ENCODE data around the gene BIK.

Gene BIK

DNA sequence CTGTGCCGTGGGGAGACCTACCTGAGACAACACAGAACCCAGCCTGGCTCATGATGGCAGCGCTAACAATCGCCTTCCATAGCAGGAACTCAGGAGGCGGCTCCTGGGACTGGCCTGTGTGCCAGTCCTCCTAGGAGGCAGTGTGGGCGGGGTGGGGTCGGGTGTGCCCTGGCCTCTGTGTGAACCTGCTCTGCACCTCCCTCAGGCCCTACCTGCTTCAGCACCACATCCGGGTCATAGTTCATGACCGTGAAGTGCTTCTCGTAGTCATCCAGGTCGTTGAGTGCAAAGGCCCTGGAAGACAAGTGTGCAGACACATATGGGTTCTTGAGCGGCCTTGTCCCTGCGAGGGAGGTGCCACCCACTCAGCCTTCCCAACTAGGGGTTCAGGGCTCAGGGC is 61.1 kb downstream of the BIK start:
- TF ChIP-seq, protein P1, sequence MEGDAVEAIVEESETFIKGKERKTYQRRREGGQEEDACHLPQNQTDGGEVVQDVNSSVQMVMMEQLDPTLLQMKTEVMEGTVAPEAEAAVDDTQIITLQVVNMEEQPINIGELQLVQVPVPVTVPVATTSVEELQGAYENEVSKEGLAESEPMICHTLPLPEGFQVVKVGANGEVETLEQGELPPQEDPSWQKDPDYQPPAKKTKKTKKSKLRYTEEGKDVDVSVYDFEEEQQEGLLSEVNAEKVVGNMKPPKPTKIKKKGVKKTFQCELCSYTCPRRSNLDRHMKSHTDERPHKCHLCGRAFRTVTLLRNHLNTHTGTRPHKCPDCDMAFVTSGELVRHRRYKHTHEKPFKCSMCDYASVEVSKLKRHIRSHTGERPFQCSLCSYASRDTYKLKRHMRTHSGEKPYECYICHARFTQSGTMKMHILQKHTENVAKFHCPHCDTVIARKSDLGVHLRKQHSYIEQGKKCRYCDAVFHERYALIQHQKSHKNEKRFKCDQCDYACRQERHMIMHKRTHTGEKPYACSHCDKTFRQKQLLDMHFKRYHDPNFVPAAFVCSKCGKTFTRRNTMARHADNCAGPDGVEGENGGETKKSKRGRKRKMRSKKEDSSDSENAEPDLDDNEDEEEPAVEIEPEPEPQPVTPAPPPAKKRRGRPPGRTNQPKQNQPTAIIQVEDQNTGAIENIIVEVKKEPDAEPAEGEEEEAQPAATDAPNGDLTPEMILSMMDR (IDR thresholded peaks at IDR 0.05; ENCODE audit: extremely low read depth, missing control alignments) = no peak
- no peak for DNase-seq (ENCODE audit: low spot score)

DNA sequence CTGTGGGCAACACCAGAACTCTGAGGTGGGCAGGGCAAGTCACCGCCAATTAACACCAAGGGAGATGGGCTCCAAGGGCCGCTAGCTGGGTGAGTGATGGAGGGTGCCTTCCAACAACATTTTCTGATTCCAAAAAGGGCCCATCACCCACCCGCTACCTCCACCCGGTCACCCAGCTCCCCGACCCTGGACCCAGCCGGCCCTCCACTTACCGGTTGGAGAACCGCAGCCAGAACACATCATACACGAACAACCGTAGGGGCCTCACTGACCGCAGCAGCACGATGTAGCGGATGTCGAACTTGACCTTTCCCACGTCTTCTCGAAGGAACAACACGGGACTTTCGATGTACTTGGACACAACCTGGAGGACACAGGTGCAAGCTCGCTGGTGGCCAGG is 61.6 kb downstream of the BIK start:
- TF ChIP-seq, protein P1 (IDR thresholded peaks at IDR 0.05; ENCODE audit: extremely low read depth, missing control alignments) = no peak
- no peak for DNase-seq (ENCODE audit: low spot score)

DNA sequence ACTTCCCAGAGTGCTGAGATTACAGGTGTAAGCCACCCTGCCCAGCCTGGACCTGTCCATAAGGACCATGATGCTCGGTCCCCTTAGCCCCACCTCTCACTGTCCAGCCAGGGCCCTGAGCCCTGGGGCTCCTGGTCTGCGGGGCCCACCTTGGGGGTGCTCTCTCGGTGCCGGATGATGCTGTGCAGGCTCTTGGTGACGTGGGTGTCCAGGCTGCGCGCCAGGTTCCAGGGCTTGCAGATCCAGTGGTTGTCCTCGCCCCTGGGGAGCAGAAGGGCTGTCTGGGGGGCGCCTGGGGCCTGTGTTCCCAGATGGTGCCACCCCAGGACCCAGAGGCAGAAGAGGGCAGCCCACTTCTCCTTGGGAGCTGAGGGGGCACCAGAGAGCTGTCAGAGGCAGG is 63.0 kb downstream of the BIK start:
- no peak for DNase-seq (ENCODE audit: low spot score)
- TF ChIP-seq, protein P1 (IDR thresholded peaks at IDR 0.05; ENCODE audit: extremely low read depth, missing control alignments) = no peak

DNA sequence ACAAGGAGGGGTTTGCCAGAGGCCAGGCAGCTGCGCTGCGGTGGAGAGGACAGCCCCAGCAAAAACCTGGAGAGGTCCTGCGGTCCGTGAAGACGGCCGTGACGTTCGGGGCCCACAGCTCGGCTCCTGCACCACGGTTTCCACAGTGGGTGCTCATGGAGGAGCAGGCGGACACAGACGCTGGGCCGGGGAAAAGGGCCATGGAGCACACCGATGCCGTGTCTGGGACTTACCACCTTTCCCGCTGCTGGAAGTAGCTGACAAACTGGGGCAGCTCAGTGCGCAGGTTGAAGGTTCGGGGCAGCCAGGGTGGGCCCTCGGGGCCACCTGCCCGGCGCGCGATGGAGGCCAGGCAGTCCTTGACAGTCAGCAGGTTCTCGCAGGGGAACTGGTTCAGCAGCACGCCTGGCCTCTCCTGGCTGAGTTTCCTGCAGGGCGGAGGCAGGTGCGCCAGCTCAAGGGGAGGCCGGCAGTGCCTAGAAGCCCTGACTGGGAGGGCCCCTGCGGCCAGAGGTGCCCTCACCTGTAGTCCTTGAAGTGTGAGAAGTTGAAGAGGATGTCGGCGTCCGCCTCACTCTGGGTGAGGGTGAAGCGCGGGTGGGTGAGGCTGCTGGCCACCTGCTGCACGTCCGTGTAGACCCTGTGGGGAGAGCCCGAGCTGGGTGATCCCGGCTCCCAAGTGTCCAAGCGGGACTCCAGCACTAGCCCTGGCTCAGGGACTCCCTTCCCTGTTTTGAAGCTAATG is 63.6 kb downstream of the BIK start:
- no peak for DNase-seq (ENCODE audit: low spot score)
- TF ChIP-seq, protein P1 (IDR thresholded peaks at IDR 0.05; ENCODE audit: extremely low read depth, missing control alignments) = no peak

DNA sequence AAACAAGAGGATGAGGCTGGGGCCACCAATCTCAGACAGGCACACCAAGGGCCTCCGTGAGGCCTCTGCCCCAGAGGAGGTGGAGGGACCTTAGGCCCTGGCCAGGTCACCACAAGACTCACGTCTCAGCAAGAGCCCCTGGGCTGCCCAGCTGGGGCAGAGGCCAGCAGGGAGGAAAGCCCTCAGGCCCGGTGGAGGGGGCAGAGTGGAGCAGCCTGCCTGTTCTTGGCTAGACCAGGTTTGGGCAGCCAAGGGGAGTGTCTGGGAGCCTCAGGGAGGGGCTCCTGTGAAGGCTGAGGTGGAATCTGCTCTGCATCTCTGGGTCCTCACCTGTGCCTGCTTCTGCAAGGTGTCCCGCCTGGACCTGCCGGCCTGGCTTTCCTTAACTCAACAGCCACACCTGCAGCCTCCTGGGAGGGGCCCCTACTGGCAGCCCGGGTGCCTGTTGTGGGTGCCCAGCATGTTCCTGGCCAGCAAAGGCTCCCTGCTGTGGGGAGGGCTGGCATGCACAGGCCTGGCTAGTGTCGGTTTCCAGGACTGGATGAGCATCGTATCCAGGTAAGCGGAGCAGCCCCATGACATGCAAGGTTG is 64.5 kb downstream of the BIK start:
- TF ChIP-seq, protein P1 (IDR thresholded peaks at IDR 0.05; ENCODE audit: extremely low read depth, missing control alignments) = no peak

DNA sequence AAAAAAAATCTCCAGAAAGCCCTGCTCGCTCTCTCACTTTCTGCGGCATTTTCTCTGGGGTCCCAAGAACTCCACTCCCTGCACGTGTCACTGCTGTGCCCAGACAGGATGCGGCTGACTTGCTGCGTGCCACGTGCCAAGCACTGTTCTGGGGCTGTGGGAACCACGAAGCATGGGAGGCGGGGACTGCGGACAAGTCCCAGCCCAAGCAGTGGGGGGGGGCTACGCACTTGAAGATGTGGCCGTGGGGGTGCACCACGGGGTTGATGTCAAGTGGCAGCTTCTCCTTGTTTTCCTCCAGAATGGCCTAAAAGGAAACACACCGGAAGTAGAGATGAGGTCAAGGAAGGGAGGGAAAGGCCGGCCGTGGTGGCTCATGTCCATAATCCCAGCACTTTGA is 65.5 kb downstream of the BIK start:
- TF ChIP-seq, protein P1 (IDR thresholded peaks at IDR 0.05; ENCODE audit: extremely low read depth, missing control alignments) = no peak

More for the DNA sequence above, 64.5 kb downstream of the BIK start:
- no peak for DNase-seq (ENCODE audit: low spot score)

DNA sequence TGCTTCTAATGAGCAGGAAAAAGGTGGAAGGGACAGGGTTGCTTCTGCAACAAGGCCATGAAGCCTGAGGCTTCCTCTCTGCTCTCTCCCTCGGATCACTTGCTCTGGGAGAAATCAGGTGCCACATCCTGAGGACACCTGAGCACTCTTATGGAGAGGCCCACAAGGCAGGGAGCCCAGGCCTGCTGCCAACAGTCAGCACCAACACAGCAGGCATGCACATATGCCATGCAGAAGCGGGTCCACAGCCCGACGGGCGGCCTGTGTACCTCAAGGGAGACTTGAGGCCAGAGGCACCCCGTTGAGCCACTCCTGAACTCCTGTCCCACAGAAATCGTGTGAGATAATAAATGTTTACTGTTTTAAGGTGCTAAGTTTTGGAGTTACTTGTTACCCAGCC is 66.9 kb downstream of the BIK start:
- TF ChIP-seq, protein P1 (IDR thresholded peaks at IDR 0.05; ENCODE audit: extremely low read depth, missing control alignments) = no peak
- no peak for DNase-seq (ENCODE audit: low spot score)

More for the DNA sequence above, 65.5 kb downstream of the BIK start:
- DNase-seq (ENCODE audit: low spot score) = no peak
